NCI-H69 (cell line): ENCODE results near the gene ANXA2R.
"Not testable (repeated sequence)": the region's sequence is repeated elsewhere in the genome, so short reads cannot be mapped to it uniquely, and the experiment has no call there.

Experiments used
- DNase-seq: peaks from one replicate; lab custom pipeline; 2025; lab: John Stamatoyannopoulos, UW

ANXA2R gene

GRCh38 chr5:43033841-43034590 is 6.1 kb downstream of the ANXA2R start:
- no peak for DNase-seq

GRCh38 chr5:43027054-43027785 is 12.9 kb downstream of the ANXA2R start:
- no peak for DNase-seq

GRCh38 chr5:43025184-43025950 is 14.8 kb downstream of the ANXA2R start:
- DNase-seq: not testable (repeated sequence)

- DNase-seq: no peak
Measured at GRCh38 chr5:43024217-43024616, 15.9 kb downstream of the ANXA2R start.

- no peak for DNase-seq
Measured at GRCh38 chr5:43021151-43021550, 19.0 kb downstream of the ANXA2R start.

GRCh38 chr5:43020399-43020746 is 19.7 kb downstream of the ANXA2R start:
- peak; percentile 41 for DNase-seq

GRCh38 chr5:43019614-43020398 is 20.3 kb downstream of the ANXA2R start:
- peak; percentile 84 for DNase-seq

GRCh38 chr5:43019291-43019613 is 20.9 kb downstream of the ANXA2R start:
- DNase-seq: no peak

- peak; percentile 40 for DNase-seq
Measured at GRCh38 chr5:43017428-43017815, 22.7 kb downstream of the ANXA2R start.

- DNase-seq: no peak
Measured at GRCh38 chr5:43016217-43016779, 23.8 kb downstream of the ANXA2R start.

GRCh38 chr5:43014522-43014921 is 25.6 kb downstream of the ANXA2R start:
- DNase-seq: no peak

- peak; percentile 10 for DNase-seq
Measured at GRCh38 chr5:43010935-43011315, 29.2 kb downstream of the ANXA2R start.

- DNase-seq: peak; percentile 72
Measured at GRCh38 chr5:43008363-43009153, 31.6 kb downstream of the ANXA2R start.

- peak; percentile 60 for DNase-seq
Measured at GRCh38 chr5:43007911-43008362, 32.2 kb downstream of the ANXA2R start.

- DNase-seq: peak; percentile 66
Measured at GRCh38 chr5:43007246-43007910, 32.7 kb downstream of the ANXA2R start.

- DNase-seq: no peak
Measured at GRCh38 chr5:43006424-43007202, 33.5 kb downstream of the ANXA2R start.

- DNase-seq: no peak
Measured at GRCh38 chr5:43005031-43005430, 35.1 kb downstream of the ANXA2R start.

- no peak for DNase-seq
Measured at GRCh38 chr5:43001748-43002147, 38.4 kb downstream of the ANXA2R start.

- DNase-seq: no peak
Measured at GRCh38 chr5:43000914-43001313, 39.2 kb downstream of the ANXA2R start.
